Smooth muscle cell (in vitro differentiated cells): ENCODE results near the gene PDCD10. TPM values are rescaled to one million over a fixed set of nuclear protein-coding genes. Genes with fewer than 3 reads are reported as not detected.

ENCODE experiments used
- DNase-seq: peaks from one replicate; lab custom pipeline; 2025; ENCODE audit not compliant: unreplicated experiment; lab: John Stamatoyannopoulos, UW
- H2AFZ ChIP-seq: fragments of 200-600 bp; sonication (generic); 2 replicates; pipeline ENCODE4 v1.6.0; 2016; ENCODE audit warnings: antibody characterized with exemption, low read depth, mild to moderate bottlenecking
- H3F3A ChIP-seq: fragments of 200-600 bp; sonication (generic); 2 replicates; pipeline ENCODE4 v1.6.0; 2017; ENCODE audit warnings: antibody characterized with exemption, low read depth
- H3K27ac ChIP-seq: fragments of 200-600 bp; sonication (generic); 2 replicates; pipeline ENCODE4 v1.5.1; 2016; ENCODE audit warnings: low read depth, mild to moderate bottlenecking
- H3K27me3 ChIP-seq: fragments of 200-600 bp; sonication (generic); 2 replicates; pipeline ENCODE4 v1.6.1; 2016; ENCODE audit warnings: low read depth, mild to moderate bottlenecking
- H3K36me3 ChIP-seq: fragments of 200-600 bp; sonication (generic); 2 replicates; pipeline ENCODE4 v1.5.1; 2016; ENCODE audit warnings: low read depth
- H3K4me1 ChIP-seq: fragments of 200-600 bp; sonication (generic); 2 replicates; pipeline ENCODE4 v1.5.1; 2016; ENCODE audit warnings: low read depth
- H3K4me2 ChIP-seq: fragments of 200-600 bp; sonication (generic); 2 replicates; pipeline ENCODE4 v1.6.0; 2016; ENCODE audit warnings: mild to moderate bottlenecking
- H3K4me3 ChIP-seq: fragments of 200-600 bp; sonication (generic); 2 replicates; pipeline ENCODE4 v1.5.1; 2016; ENCODE audit warnings: mild to moderate bottlenecking
- H3K79me2 ChIP-seq: fragments of 200-600 bp; sonication (generic); 2 replicates; pipeline ENCODE4 v1.6.0; 2016; ENCODE audit warnings: low read depth, mild to moderate bottlenecking
- H3K9ac ChIP-seq: fragments of 200-600 bp; sonication (generic); 2 replicates; pipeline ENCODE4 v1.6.0; 2016; ENCODE audit warnings: low read depth
- H3K9me3 ChIP-seq: fragments of 200-600 bp; sonication (generic); replicated peaks from 2 replicates; pipeline ENCODE4 v1.5.1; 2016; ENCODE audit warnings: low read depth
- H4K20me1 ChIP-seq: fragments of 200-600 bp; sonication (generic); 2 replicates; pipeline ENCODE4 v1.6.0; 2016; ENCODE audit warnings: low read depth
- WGBS: methylation state at CpG from one replicate; pipeline ENCODE4 v1.1.7; 2016; ENCODE audit warnings: low lambda C conversion rate; 5-methylcytosine and 5-hydroxymethylcytosine counted together
- polyA plus RNA-seq: library from polyadenylated mRNA; unstranded; fragments of >200 nt; fragmentation: Nextera tagmentation; extraction: Ambion mirVana; gene quantifications from 2 replicates; pipeline ENCODE4 v1.2.1, GENCODE V29; 2016
- total RNA-seq: library from RNA; depleted of rRNA; stranded (reverse); fragments of >200 nt; gene quantifications from 2 replicates; pipeline ENCODE4 v1.2.3, GENCODE V29; 2014
- TF ChIP-seq, protein P1 (sequence below): fragments of 200-600 bp; sonication (generic); IDR thresholded peaks from 2 replicates; pipeline ENCODE4 v1.5.1; 2017; ENCODE audit warnings: borderline replicate concordance, mild to moderate bottlenecking, antibody characterized with exemption; ENCODE audit not compliant: insufficient read depth, poor library complexity, severe bottlenecking

Gene PDCD10
- total and polyA plus RNA-seq, 2 experiments from 2014 or later = 47.4 to 75.6 TPM

DNA sequence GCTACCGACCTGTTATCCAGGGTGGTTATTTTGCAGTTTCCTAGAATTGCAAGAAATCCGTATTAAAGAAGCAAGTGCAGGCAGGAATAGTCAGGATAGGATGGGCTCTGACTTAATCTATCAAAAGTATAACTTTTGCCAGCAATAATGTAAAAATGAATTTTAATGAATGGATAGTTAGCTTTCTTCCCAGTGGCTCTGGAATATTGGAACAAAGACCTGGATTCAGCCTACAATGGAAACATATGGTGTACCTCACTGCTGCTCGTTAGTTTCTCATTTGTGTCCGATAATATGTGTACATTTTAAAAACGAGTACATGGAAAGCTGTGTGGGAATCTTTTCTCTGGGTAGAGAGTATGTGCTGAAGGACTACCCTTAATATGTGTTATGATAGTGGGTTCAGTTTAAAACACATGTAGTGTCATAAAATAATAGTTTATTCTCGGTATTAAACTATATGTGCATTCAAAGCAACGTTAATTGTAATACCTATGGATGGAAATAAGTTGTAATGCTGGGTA is 1.6 kb upstream of the PDCD10 start:
- Histone ChIP-seq H2AFZ (peak overlapping the region; percentile 78), H3F3A (no peaks in the 10 kb centered on the region), H3K9ac (no peak overlapping the region), H3K4me3 (peak overlapping the region; percentile 64), H3K4me2 (peak overlapping the region; percentile 88), H3K79me2 (peaks cover 31% of the 10 kb centered on the region), H4K20me1 (peaks cover 22% of the 10 kb centered on the region), H3K27me3 (no peaks in the 10 kb centered on the region), H3K36me3 (no peaks in the 10 kb centered on the region), H3K4me1 (peaks cover 18% of the 10 kb centered on the region), H3K9me3 (no peaks in the 10 kb centered on the region), H3K27ac (no peak overlapping the region)
- 46% methylated on average over 7 of the region's 7 CpGs for WGBS
- TF ChIP-seq, protein P1, sequence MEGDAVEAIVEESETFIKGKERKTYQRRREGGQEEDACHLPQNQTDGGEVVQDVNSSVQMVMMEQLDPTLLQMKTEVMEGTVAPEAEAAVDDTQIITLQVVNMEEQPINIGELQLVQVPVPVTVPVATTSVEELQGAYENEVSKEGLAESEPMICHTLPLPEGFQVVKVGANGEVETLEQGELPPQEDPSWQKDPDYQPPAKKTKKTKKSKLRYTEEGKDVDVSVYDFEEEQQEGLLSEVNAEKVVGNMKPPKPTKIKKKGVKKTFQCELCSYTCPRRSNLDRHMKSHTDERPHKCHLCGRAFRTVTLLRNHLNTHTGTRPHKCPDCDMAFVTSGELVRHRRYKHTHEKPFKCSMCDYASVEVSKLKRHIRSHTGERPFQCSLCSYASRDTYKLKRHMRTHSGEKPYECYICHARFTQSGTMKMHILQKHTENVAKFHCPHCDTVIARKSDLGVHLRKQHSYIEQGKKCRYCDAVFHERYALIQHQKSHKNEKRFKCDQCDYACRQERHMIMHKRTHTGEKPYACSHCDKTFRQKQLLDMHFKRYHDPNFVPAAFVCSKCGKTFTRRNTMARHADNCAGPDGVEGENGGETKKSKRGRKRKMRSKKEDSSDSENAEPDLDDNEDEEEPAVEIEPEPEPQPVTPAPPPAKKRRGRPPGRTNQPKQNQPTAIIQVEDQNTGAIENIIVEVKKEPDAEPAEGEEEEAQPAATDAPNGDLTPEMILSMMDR = no peak
- no peak for DNase-seq

- Histone ChIP-seq H2AFZ (peak within 1 kb of the TSS; percentile 78), H3K4me1 (peaks cover 18% of the 10 kb centered on the region), H3K9me3 (no peaks in the 10 kb centered on the region), H3K9ac (peak within 1 kb of the TSS; percentile 74), H3K4me2 (peak within 1 kb of the TSS; percentile 89), H4K20me1 (peaks cover 31% of the 10 kb centered on the region), H3K79me2 (peaks cover 39% of the 10 kb centered on the region), H3F3A (no peaks in the 10 kb centered on the region), H3K36me3 (no peaks in the 10 kb centered on the region), H3K4me3 (peak within 1 kb of the TSS; percentile 64), H3K27ac (peak within 1 kb of the TSS; percentile 50), H3K27me3 (no peaks in the 10 kb centered on the region)
- TF ChIP-seq, protein P1 = no peak
- WGBS = under 1% methylated on average over 33 of the region's 37 CpGs
- DNase-seq = peak; percentile 88
Observed at GRCh38 chr3:167735233-167736138, 794 bp upstream of the PDCD10 start, which contains the start of gene SERPINI1. Gene SERPINI1, plus strand, starts transcription at chr3:167735721. Its CDS starts 53,408 bp downstream, at chr3:167789129.

GRCh38 chr3:167733961-167734497 is 663 bp downstream of the PDCD10 start:
- DNase-seq = no peak
- Histone ChIP-seq H3K9me3 (no peaks in the 10 kb centered on the region), H3K4me1 (peaks cover 18% of the 10 kb centered on the region), H3K27me3 (no peaks in the 10 kb centered on the region), H2AFZ (peak overlapping the region; percentile 60), H3K36me3 (no peaks in the 10 kb centered on the region), H3K27ac (peak overlapping the region; percentile 50), H3K4me2 (peak overlapping the region; percentile 89), H3K4me3 (peak overlapping the region; percentile 64), H4K20me1 (peaks cover 45% of the 10 kb centered on the region), H3F3A (no peaks in the 10 kb centered on the region), H3K79me2 (peaks cover 54% of the 10 kb centered on the region), H3K9ac (peak overlapping the region; percentile 74)
- TF ChIP-seq, protein P1 = no peak
- under 1% methylated on average over 12 of the region's 12 CpGs for WGBS
